Activated naive CD8-positive, alpha-beta T cell treated with anti-CD3 and anti-CD28 coated beads, Interleukin-2, amount 50 U/mL, for 24 hours (primary cell): ENCODE measurements around the gene HAPSTR1.
A peak's percentile ranks its signal among the peaks of the same experiment; 100 is the strongest.
"Not testable (repeated sequence)": the region's sequence is repeated elsewhere in the genome, so short reads cannot be mapped to it uniquely, and the experiment has no call there.

Experiments used
- ATAC-seq: fragments of 150-1000 bp; cut with Tn5 transposase; one replicate; pipeline ENCODE4 v1.10.0; 2021
- DNase-seq: peaks from one replicate; pipeline ENCODE4 v3.0.0; 2021
- H3K27ac Mint-ChIP-seq: one replicate; pipeline ENCODE4 v1.8.0; 2021; ENCODE audit warnings: mild to moderate bottlenecking, mixed read lengths
- H3K27me3 Mint-ChIP-seq: one replicate; pipeline ENCODE4 v1.8.0; 2021; ENCODE audit warnings: mixed read lengths
- H3K36me3 Mint-ChIP-seq: one replicate; pipeline ENCODE4 v1.8.0; 2021; ENCODE audit warnings: low read depth, mixed read lengths
- H3K4me1 Mint-ChIP-seq: one replicate; pipeline ENCODE4 v1.8.0; 2021; ENCODE audit warnings: mixed read lengths
- H3K4me3 Mint-ChIP-seq: one replicate; pipeline ENCODE4 v1.8.0; 2021; ENCODE audit warnings: mild to moderate bottlenecking, moderate library complexity, mixed read lengths
- H3K9me3 Mint-ChIP-seq: one replicate; pipeline ENCODE4 v1.8.0; 2021; ENCODE audit warnings: mixed read lengths

Gene HAPSTR1

DNA sequence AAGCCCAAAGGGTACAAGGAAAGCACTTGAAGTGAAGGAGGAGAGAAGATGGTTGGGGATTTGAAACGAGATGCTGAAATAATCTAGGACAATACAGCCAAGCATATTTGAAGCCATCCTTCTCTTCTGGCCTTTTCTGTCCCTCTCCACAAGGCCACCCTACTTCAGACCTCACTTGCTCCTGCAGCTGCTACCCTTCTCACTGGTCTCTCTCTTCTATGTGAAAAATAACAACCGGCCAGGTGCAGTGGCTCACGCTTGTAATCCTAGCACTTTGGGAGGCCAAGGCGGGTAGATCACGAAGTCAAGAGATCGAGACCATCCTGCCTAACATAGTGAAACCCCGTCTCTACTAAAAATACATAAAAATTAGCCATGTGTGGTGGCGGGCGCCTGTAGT, 33.2 kb upstream of the HAPSTR1 start:
- ATAC-seq (no peak), DNase-seq (no peak)
- no peaks in the 10 kb centered on the region for H3K9me3 Mint-ChIP-seq

DNA sequence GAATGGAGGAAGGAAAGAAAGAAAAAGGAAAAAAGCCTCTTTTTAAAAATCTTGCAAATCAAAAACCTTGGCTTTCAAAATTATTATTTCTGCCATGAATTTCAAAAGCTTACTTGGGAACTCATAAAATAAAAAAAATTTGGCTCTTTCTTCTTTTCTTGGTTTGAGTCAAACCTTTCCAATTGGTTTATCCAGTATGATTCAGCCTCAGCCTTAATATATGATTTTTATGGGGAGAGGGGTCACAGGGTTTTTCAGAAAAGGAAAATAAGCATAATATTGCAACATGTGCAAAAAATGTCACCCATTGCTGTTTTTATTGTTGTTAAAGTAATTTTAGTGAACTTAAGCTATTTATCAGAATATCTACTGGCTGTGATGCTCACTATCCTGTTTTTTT, 31.2 kb upstream of the HAPSTR1 start:
- no peak for ATAC-seq
- Mint-ChIP-seq H3K36me3 (no peaks in the 10 kb centered on the region), H3K9me3 (no peaks in the 10 kb centered on the region), H3K4me1 (peaks cover 18% of the 10 kb centered on the region), H3K27ac (no peak overlapping the region), H3K27me3 (no peaks in the 10 kb centered on the region), H3K4me3 (no peak overlapping the region)
- no peak for DNase-seq

More for the DNA sequence above, 33.2 kb upstream of the HAPSTR1 start:
- Mint-ChIP-seq H3K27ac (no peak overlapping the region), H3K27me3 (peaks cover 3% of the 10 kb centered on the region), H3K4me1 (peaks cover 18% of the 10 kb centered on the region), H3K4me3 (no peak overlapping the region), H3K36me3 (no peaks in the 10 kb centered on the region)

DNA sequence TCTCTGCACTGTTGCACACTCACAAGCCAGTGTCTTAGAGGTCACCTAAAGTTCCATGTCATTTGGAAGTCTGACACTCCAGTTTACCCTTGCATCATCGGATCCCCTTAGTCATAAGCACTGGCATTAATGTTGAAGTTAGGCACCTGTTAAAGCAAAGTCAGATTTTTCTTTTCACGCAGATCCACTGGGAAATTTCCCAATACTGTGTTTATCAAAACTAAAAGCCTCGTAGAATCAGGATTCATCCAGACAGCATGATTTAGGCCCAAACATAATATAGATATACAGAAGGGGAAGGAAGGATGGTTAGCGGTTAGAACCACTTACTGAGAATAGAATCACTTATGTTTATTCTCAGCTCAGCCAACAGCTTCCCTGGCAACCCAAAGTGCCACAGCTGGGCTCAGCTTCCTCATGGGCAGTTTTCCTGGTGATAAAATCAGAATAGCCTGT, 30.1 kb upstream of the HAPSTR1 start:
- H3K27ac Mint-ChIP-seq: peak overlapping the region; percentile 13
- H3K36me3 Mint-ChIP-seq: no peaks in the 10 kb centered on the region
- H3K9me3 Mint-ChIP-seq: no peaks in the 10 kb centered on the region
- ATAC-seq: peak; percentile 46
- DNase-seq: no peak
- H3K27me3 Mint-ChIP-seq: no peaks in the 10 kb centered on the region
- no peak overlapping the region for H3K4me3 Mint-ChIP-seq
- peaks cover 18% of the 10 kb centered on the region for H3K4me1 Mint-ChIP-seq

DNA sequence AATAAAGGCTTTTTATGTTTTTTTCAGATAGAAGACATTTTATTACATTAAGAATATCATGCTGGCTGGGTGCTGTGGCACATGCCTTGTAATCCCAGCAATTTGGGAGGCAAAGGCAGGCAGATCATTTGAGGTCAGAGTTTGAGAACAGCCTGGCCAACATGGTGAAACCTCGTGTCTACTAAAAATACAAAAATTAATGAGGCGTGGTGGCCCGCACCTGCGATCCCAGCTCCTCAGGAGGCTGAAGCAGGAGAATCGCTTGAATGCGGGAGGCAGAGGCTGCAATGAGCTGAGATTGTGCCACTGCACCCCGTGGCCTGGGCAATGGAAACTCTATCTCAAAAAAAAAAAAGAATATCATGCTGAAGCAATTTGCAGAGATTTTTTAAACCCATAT, 29.1 kb upstream of the HAPSTR1 start:
- ATAC-seq: no peak

DNA sequence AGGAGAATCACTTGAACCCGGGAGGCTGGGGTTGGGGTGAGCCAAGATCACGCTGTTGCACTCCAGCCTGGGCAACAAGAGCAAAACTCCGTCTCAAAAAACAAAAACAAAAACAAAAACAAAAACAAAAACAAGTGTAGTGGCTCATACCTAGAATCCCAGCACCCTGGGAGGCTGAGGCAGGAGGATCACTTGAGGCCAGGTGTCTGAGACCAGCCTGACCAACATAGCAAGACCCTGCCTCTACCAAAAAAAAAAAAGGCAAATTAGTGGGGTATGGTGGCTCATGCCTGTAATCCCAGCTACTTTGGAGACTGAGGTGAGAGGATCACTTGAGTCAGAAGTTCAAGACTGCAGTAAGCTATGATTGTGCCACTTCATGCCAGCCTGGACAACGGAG, 26.4 kb upstream of the HAPSTR1 start:
- H3K4me1 Mint-ChIP-seq: peaks cover 34% of the 10 kb centered on the region
- peaks cover 2% of the 10 kb centered on the region for H3K36me3 Mint-ChIP-seq
- no peak overlapping the region for H3K27ac Mint-ChIP-seq
- no peaks in the 10 kb centered on the region for H3K27me3 Mint-ChIP-seq
- no peak overlapping the region for H3K4me3 Mint-ChIP-seq
- H3K9me3 Mint-ChIP-seq: peaks cover 4% of the 10 kb centered on the region
- no peak for DNase-seq
- ATAC-seq: no peak

More for the DNA sequence above, 29.1 kb upstream of the HAPSTR1 start:
- H3K27ac Mint-ChIP-seq: no peak overlapping the region
- H3K4me3 Mint-ChIP-seq: no peak overlapping the region
- no peaks in the 10 kb centered on the region for H3K9me3 Mint-ChIP-seq
- H3K27me3 Mint-ChIP-seq: no peaks in the 10 kb centered on the region
- no peak for DNase-seq
- peaks cover 21% of the 10 kb centered on the region for H3K4me1 Mint-ChIP-seq
- H3K36me3 Mint-ChIP-seq: no peaks in the 10 kb centered on the region

DNA sequence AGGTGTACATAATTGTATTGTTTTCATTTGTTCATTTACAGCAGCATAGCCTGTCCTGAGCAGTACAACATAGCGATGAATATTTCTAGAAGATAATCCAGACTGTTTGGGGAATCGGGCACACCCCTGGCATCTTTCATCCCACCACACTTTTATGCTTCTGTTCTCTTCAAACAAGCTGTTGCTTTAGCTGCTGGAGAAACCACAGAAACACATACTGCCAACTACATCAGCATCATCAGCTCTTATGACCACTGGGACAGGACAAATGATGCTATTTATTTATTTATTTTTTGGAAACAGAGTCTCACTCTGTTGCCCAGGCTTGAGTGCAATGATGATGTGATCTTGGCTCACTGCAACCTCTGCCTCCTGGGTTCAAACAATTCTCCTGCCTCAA, 22.6 kb upstream of the HAPSTR1 start:
- peak overlapping the region; percentile 16 for H3K27ac Mint-ChIP-seq
- no peak for DNase-seq
- no peak for ATAC-seq
- peaks cover 2% of the 10 kb centered on the region for H3K36me3 Mint-ChIP-seq
- H3K4me1 Mint-ChIP-seq: peaks cover 47% of the 10 kb centered on the region
- H3K9me3 Mint-ChIP-seq: peaks cover 4% of the 10 kb centered on the region
- H3K27me3 Mint-ChIP-seq: no peaks in the 10 kb centered on the region
- no peak overlapping the region for H3K4me3 Mint-ChIP-seq

DNA sequence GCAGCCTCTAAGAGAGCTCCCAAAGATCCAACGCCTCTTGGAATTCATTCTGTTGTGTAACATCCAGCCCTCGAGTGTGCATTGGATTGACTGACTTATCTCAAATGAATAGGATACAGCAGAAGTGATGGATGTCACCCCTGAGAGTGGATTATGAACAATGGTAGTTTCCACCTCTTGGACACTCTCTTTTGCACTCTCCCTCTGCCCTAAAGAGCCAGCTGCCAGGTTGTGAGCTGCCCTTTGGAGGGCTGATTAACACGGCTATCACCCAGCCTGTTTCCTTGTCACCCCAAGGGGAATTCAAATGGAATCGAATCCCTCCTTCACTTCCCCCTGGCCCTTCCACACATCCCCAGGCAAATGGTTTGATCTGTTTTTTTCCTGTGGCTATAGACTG, 21.2 kb upstream of the HAPSTR1 start:
- Mint-ChIP-seq H3K36me3 (peaks cover 2% of the 10 kb centered on the region), H3K4me1 (peaks cover 49% of the 10 kb centered on the region), H3K27ac (no peak overlapping the region), H3K27me3 (no peaks in the 10 kb centered on the region), H3K9me3 (peaks cover 4% of the 10 kb centered on the region), H3K4me3 (no peak overlapping the region)
- ATAC-seq (no peak), DNase-seq (no peak)

DNA sequence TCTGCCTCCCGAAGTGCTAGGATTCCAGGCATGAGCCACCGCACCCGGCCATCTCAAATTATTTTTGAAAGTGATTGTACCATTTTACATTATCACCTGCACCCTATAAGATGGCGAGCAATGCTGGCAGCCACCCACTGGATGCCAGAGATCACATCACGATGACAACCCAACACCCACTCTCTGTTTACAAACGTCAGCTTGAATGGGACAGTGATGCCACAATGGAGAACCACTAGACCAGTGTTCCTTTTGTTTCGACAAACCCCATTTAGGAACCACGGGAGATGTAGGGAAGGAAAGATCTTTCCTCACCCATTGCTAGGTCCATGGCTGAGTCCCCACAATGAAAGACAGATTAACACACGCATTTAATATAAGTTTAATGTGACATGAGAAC, 20.1 kb upstream of the HAPSTR1 start:
- ATAC-seq (no peak), DNase-seq (no peak)
- H3K4me1 Mint-ChIP-seq: peaks cover 58% of the 10 kb centered on the region
- H3K27ac Mint-ChIP-seq: peak overlapping the region; percentile 98
- no peak overlapping the region for H3K4me3 Mint-ChIP-seq
- peaks cover 4% of the 10 kb centered on the region for H3K9me3 Mint-ChIP-seq
- peaks cover 2% of the 10 kb centered on the region for H3K36me3 Mint-ChIP-seq
- no peaks in the 10 kb centered on the region for H3K27me3 Mint-ChIP-seq

DNA sequence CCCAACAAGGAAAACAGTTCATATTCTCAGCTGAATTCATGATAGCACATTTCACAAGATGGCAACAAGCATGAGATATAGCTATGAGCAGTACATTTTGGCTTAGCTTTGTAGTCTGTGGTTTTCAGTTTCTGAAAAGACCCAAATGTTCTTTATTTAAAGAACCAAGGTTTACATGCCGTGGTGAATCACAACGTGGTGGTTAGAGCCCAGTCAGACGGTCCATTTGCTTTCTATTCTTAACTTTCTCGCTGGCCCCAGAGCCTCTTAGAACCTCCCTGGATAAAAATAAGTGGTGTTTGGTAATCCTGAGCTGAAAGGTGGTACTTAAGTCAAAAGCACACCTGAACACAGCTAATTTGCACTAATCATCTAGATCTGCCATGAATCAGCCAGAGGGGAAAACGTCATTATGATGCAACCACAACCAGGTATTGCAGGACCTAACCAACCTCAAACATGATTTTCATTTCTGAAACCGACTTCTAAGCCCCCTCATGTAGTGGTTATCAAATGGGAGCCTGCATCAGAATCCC, 18.6 kb upstream of the HAPSTR1 start:
- peak overlapping the region; percentile 44 for H3K4me3 Mint-ChIP-seq
- H3K36me3 Mint-ChIP-seq: peaks cover 7% of the 10 kb centered on the region
- peak; percentile 66 for ATAC-seq

DNA sequence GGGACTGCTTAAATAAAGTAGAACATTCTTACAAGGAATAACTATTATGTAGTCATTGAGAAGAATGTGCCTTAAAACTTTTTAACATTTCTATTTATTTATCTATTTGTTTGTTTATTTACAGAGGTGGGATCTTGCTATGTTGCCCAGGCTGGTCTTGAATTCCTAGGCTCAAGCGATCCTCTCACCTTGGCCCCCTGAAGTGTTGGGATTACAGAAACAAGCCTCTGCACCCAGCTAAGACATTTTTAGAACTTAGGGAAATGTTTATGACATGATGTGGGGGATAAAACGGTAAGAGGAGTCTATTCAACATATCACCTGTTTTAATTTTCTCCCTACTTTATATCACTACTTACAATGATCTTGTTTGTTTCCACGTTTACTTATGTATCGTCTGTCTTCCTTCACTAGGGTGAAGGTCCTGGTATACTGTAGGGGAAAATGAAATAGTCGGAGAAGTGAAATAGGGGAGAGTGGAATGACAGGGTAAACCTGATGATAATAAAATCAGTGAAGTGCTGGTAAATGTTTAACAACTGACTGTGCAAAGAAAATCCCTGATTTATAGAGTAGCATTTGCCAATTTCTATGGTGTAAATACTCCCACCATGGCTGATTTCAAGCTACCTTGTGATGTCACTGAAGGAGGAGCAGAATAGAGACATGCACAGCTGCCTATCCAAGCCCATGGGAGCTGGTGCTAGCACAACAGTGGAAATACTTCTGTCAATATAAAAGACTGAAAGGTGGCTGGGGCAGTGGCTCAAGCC, 16.0 kb upstream of the HAPSTR1 start:
- ATAC-seq: no peak
- Mint-ChIP-seq H3K4me1 (peaks cover 68% of the 10 kb centered on the region), H3K27ac (no peak overlapping the region), H3K27me3 (no peaks in the 10 kb centered on the region), H3K4me3 (no peak overlapping the region), H3K9me3 (peaks cover 14% of the 10 kb centered on the region), H3K36me3 (peaks cover 12% of the 10 kb centered on the region)
- no peak for DNase-seq

More for the DNA sequence above, 18.6 kb upstream of the HAPSTR1 start:
- Mint-ChIP-seq H3K4me1 (peaks cover 64% of the 10 kb centered on the region), H3K9me3 (peaks cover 10% of the 10 kb centered on the region), H3K27me3 (no peaks in the 10 kb centered on the region), H3K27ac (peak overlapping the region; percentile 98)
- peak; percentile 31 for DNase-seq

DNA sequence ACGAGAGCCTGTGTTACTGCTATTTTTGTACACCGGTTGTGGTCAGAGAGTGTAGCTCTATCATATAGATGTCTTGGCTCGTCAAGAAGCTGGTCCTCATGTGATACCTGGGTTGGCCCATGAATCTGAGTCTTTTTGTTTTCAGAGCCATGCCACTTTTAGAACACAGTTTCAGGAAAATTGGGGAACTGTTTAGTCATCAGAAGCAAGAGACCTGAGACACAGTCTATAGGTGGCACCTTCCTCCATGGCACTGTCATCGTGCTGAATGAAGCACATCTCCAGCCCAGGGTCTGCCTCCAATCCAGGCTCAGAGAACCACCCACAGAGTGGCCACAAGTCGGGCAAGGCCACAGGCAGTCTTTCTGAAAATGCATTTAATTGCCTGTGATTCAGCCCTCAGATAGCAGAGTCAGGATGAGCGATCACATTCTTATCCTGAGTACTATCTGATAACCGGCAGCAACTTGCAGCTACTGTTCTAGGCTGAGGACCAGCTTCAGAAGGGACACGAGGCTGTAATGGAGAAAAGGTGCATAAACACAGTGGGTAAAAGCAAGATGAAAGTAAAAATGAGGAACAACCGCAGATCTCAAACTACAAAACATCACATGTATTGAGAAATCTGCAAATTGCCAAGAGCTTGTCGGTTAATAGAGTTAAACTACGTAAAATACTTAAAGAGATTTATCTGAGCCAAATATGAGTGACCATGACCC, 14.2 kb upstream of the HAPSTR1 start:
- peak overlapping the region; percentile 7 for H3K4me3 Mint-ChIP-seq

DNA sequence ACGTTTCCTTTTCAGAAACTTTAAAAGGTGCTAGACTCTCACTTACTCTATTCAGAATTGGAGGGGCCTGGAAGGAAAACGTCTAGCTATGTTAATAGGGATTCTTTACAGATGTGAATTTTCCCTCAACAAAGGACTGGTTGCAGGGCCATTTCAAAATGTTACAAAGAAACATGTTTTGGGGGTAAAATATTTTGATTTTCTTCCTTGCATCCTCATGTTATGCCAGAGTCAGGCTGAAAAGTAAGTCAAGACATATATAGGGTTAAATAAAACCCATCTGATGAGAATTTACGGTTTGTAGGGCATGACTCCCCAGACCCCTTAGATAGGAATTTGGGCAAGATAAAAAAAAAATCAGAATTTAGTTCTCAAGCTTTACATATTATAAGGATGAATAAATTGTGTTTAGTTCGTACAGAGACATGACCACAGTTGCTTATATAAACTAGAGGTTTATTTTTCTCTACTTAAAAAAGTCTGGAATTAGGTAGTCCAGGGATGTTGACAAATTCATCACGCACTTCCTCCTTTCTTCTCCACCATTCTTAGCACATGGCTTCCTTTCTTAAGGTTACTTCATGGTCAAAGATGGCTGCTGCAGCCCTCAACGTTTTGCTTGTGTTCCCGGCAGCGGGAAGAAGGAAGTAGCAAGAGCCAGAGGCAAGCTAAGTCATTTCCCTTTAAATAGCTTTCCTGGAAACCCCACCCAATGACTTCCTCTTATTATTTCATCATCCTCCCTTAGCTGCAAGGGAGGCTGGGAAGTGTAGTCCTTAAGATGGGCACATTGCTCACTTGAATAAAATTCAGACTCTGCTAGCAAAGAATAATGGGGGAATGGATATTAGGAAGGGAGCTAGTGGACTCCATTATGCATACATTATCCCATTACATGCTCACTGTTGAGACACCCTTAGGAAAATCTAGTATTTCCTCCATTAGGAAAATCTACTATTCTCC, 12.7 kb upstream of the HAPSTR1 start:
- H3K4me1 Mint-ChIP-seq: peaks cover 44% of the 10 kb centered on the region
- peaks cover 14% of the 10 kb centered on the region for H3K9me3 Mint-ChIP-seq
- ATAC-seq (peak; percentile 82), DNase-seq (peak; percentile 51)
- not testable (repeated sequence) for H3K4me3 Mint-ChIP-seq, H3K27me3 Mint-ChIP-seq
- H3K36me3 Mint-ChIP-seq: peaks cover 12% of the 10 kb centered on the region
- H3K27ac Mint-ChIP-seq: peak overlapping the region; percentile 88

More for the DNA sequence above, 14.2 kb upstream of the HAPSTR1 start:
- Mint-ChIP-seq H3K9me3 (peaks cover 14% of the 10 kb centered on the region), H3K27me3 (no peaks in the 10 kb centered on the region), H3K4me1 (peaks cover 58% of the 10 kb centered on the region), H3K27ac (peak overlapping the region; percentile 73), H3K36me3 (peaks cover 12% of the 10 kb centered on the region)
- ATAC-seq (peak; percentile 71), DNase-seq (peak; percentile 57)

DNA sequence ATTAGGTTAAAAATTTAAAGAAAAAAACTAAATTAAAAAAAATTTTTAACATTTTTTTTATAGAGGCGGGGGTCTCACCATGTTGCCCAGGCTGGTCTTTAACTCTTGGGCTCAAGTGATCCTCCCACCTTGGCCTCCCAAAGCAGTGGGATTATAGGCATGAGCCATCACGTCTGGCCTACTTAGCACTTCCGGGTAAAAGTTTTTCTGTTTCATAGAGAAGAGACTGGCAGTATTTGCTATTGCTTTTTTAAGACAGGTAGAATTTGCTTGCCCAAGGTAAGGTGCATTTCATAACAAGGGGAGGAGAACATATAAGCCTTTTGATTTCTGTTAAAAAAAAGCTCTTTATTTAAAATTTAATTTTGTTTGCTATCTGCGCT, 12.0 kb upstream of the HAPSTR1 start:
- Mint-ChIP-seq H3K36me3 (peaks cover 12% of the 10 kb centered on the region), H3K4me1 (peaks cover 41% of the 10 kb centered on the region), H3K4me3 (no peak overlapping the region), H3K27ac (peak overlapping the region; percentile 88), H3K9me3 (peaks cover 14% of the 10 kb centered on the region), H3K27me3 (no peaks in the 10 kb centered on the region)
- ATAC-seq (no peak), DNase-seq (no peak)

DNA sequence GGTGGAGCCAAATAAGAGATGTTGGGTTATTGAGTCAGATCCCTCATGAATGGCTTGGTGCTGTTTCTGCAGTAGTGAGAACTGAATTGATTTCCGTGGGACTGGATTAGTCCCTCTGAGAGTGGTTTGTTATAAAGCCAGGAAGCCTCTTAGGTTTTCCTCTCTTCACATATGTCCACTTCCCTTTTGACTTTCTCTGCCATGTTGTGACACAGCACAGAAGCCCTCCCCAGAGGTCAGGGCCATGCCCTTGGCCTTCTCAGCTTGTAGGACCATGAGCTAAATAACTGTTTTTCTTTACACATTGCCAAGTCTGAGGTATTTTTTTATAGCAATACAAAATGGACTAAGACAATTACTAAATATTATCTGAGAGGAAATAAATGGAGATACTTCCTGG, 10.3 kb upstream of the HAPSTR1 start:
- H3K27ac Mint-ChIP-seq: peak overlapping the region; percentile 52
- no peaks in the 10 kb centered on the region for H3K27me3 Mint-ChIP-seq

More for the DNA sequence above, 10.3 kb upstream of the HAPSTR1 start:
- ATAC-seq: no peak
- Mint-ChIP-seq H3K9me3 (peaks cover 14% of the 10 kb centered on the region), H3K4me1 (peaks cover 40% of the 10 kb centered on the region), H3K4me3 (no peak overlapping the region), H3K36me3 (peaks cover 12% of the 10 kb centered on the region)
- DNase-seq: no peak
